Mesenchymal stem cell (in vitro differentiated cells and primary cell): ENCODE results near the gene ZNF492.

Source experiments
- DNase-seq: peaks from one replicate; pipeline ENCODE4 v3.0.0-alpha.2; 2013
- H2AFZ ChIP-seq: one replicate; pipeline ENCODE4 v1.6.1; 2013; ENCODE audit warnings: low read depth, mild to moderate bottlenecking, control low read depth, inconsistent platforms, low read length, moderate library complexity
- H2AK5ac ChIP-seq: 2 replicates; pipeline ENCODE4 v1.6.1; 2013; ENCODE audit warnings: low read length, moderate library complexity, mild to moderate bottlenecking, inconsistent platforms; ENCODE audit not compliant: severe bottlenecking
- H2BK120ac ChIP-seq: one replicate; pipeline ENCODE4 v1.6.1; 2013; ENCODE audit warnings: low read depth, mild to moderate bottlenecking, inconsistent platforms, low read length, moderate library complexity
- H2BK12ac ChIP-seq, 2 experiments: one replicate each; pipeline ENCODE4 v1.6.1; 2013; ENCODE audit warnings: inconsistent platforms in 2 of 2, low read length in 2 of 2, mild to moderate bottlenecking in 2 of 2, moderate library complexity in 2 of 2, control low read depth in 1 of 2
- H2BK15ac ChIP-seq: one replicate; pipeline ENCODE4 v1.6.1; 2013; ENCODE audit warnings: mild to moderate bottlenecking, low read depth, inconsistent platforms; ENCODE audit not compliant: poor library complexity, severe bottlenecking
- H2BK5ac ChIP-seq: 2 replicates; pipeline ENCODE4 v1.6.1; 2013; ENCODE audit warnings: low read depth, mild to moderate bottlenecking, low read length, control low read depth, inconsistent platforms; ENCODE audit not compliant: poor library complexity, severe bottlenecking
- H3K14ac ChIP-seq, 2 experiments: one replicate each; pipeline ENCODE4 v1.6.1; 2013; ENCODE audit warnings: inconsistent platforms in 2 of 2, low read length in 2 of 2, control low read depth in 1 of 2, mild to moderate bottlenecking in 1 of 2, moderate library complexity in 1 of 2
- H3K18ac ChIP-seq, 2 experiments: one replicate each; pipeline ENCODE4 v1.6.1; 2013; ENCODE audit warnings: inconsistent platforms in 2 of 2, low read length in 2 of 2, control low read depth in 1 of 2, low read depth in 1 of 2, mild to moderate bottlenecking in 1 of 2
- H3K23ac ChIP-seq, 2 experiments: one replicate each; pipeline ENCODE4 v1.6.1; 2013; ENCODE audit warnings: inconsistent platforms in 2 of 2, low read length in 2 of 2, mild to moderate bottlenecking in 2 of 2, moderate library complexity in 2 of 2, control low read depth in 1 of 2
- H3K27ac ChIP-seq: 2 replicates; pipeline ENCODE4 v1.5.1; 2013; ENCODE audit warnings: mild to moderate bottlenecking, moderate library complexity, low read length, control low read depth, inconsistent platforms; ENCODE audit not compliant: poor library complexity, severe bottlenecking
- H3K27me3 ChIP-seq, 2 experiments: 2 replicates each; pipeline versions ENCODE4 v1.6.1 to v1.7.0; 2013; ENCODE audit warnings: low read length in 2 of 2, mild to moderate bottlenecking in 2 of 2, moderate library complexity in 2 of 2, control low read depth in 1 of 2, inconsistent platforms in 1 of 2; ENCODE audit not compliant: control insufficient read depth in 1 of 2, insufficient read depth in 1 of 2
- H3K36me3 ChIP-seq, 2 experiments: 2 replicates each; pipeline versions ENCODE4 v1.6.1 to v1.7.0; 2013; ENCODE audit warnings: low read length in 2 of 2, control low read depth in 1 of 2, inconsistent platforms in 1 of 2, low read depth in 1 of 2, mild to moderate bottlenecking in 1 of 2; ENCODE audit not compliant: insufficient read depth in 2 of 2, control insufficient read depth in 1 of 2
- H3K4ac ChIP-seq, 2 experiments: one replicate each; pipeline ENCODE4 v1.6.1; 2013; ENCODE audit warnings: inconsistent platforms in 2 of 2, low read length in 2 of 2, mild to moderate bottlenecking in 2 of 2, moderate library complexity in 2 of 2, control low read depth in 1 of 2, low read depth in 1 of 2
- H3K4me1 ChIP-seq: 2 replicates; pipeline ENCODE4 v1.6.1; 2013; ENCODE audit warnings: low read depth, low read length, control low read depth; ENCODE audit not compliant: control insufficient read depth, insufficient read depth
- H3K4me2 ChIP-seq: 2 replicates; pipeline ENCODE4 v1.6.1; 2013; ENCODE audit warnings: low read length, mild to moderate bottlenecking, inconsistent platforms; ENCODE audit not compliant: poor library complexity, severe bottlenecking
- H3K4me3 ChIP-seq, 2 experiments: 2 replicates each; pipeline versions ENCODE4 v1.5.1 to v1.7.0; 2013; ENCODE audit warnings: low read length in 2 of 2, mild to moderate bottlenecking in 2 of 2, control low read depth in 1 of 2, low read depth in 1 of 2; ENCODE audit not compliant: insufficient read depth in 1 of 2
- H3K79me1 ChIP-seq: replicated peaks from 2 replicates; pipeline ENCODE4 v1.6.1; 2013; ENCODE audit warnings: mild to moderate bottlenecking, control low read depth, low read length, inconsistent platforms; ENCODE audit not compliant: poor library complexity, severe bottlenecking
- H3K9ac ChIP-seq: 2 replicates; pipeline ENCODE4 v1.7.0; 2013; ENCODE audit warnings: mild to moderate bottlenecking, low read length, moderate library complexity
- H3K9me3 ChIP-seq: 2 replicates; pipeline ENCODE4 v1.7.0; 2013; ENCODE audit warnings: mild to moderate bottlenecking, low read length; ENCODE audit not compliant: control insufficient read depth
- H4K8ac ChIP-seq: one replicate; pipeline ENCODE4 v1.6.1; 2013; ENCODE audit warnings: inconsistent platforms, mild to moderate bottlenecking, low read length, moderate library complexity
- H4K91ac ChIP-seq: one replicate; pipeline ENCODE4 v1.6.1; 2013; ENCODE audit warnings: mild to moderate bottlenecking, low read length, inconsistent platforms
- WGBS: methylation state at CpG from one replicate; pipeline ENCODE4 v1.1.7; 2013; ENCODE audit warnings: mixed read lengths; 5-methylcytosine and 5-hydroxymethylcytosine counted together

ZNF492 gene

DNA sequence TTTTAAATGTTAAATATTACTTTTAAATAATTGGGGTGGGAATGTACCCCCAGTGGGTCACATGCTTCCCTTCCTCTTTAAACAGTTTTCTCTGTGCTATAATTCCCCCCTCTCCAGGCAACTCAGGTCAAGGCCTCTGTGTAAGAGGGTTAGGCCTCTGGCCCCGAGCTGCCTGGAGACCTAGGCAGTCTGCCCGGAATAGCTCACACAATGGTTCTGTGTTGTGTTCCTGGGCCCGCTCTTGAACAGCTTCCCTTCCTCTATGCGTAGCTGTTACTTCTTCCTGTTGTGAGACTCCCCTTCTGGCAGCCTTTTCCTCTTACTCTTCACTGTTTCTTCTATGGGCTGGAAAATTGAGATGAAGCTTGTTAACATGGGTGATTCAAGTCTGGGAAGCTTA, 14.8 kb upstream of the ZNF492 start:
- no peak overlapping the region for H2BK15ac ChIP-seq
- H3K4me1 ChIP-seq: no peaks in the 10 kb centered on the region
- H3K4me3 ChIP-seq: no peak overlapping the region
- no peak overlapping the region for H3K4me2 ChIP-seq
- H3K36me3 ChIP-seq: no peaks in the 10 kb centered on the region
- no peak overlapping the region for H2AFZ ChIP-seq
- peaks cover 16% of the 10 kb centered on the region for H3K9me3 ChIP-seq
- H3K14ac ChIP-seq: no peak overlapping the region
- no peak overlapping the region for H3K23ac ChIP-seq
- no peak overlapping the region for H3K27ac ChIP-seq
- no peak for DNase-seq
- no peak overlapping the region for H3K4ac ChIP-seq
- H2BK5ac ChIP-seq: no peak overlapping the region
- H4K8ac ChIP-seq: no peak overlapping the region
- H2AK5ac ChIP-seq: no peak overlapping the region
- H3K18ac ChIP-seq: no peak overlapping the region
- no peaks in the 10 kb centered on the region for H3K79me1 ChIP-seq
- H3K27me3 ChIP-seq: no peaks in the 10 kb centered on the region
- WGBS: 73% methylated on average over 2 of the region's 4 CpGs
- no peak overlapping the region for H3K9ac ChIP-seq
- no peak overlapping the region for H2BK12ac ChIP-seq
- H2BK120ac ChIP-seq: no peak overlapping the region
- no peak overlapping the region for H4K91ac ChIP-seq

DNA sequence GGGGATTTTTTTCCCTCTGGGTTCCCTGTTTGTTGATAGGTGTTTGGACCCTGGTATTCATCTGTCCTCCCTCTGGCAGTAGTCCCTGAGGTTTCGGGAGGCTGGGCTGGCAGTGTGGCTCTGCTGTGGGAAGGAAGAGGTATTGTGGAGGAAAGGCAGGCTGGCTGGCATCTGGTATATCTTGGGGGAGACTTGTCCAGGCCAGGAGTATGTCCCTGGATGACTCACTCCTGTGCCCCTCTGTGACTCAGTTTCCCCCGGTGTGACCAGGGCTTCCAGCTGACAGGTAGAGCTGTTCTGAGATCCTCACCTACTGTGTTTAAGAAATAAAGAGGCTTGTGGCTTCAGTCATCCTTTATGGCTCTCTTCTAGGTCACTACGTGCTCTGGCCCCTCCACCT, 14.2 kb upstream of the ZNF492 start:
- no peak for DNase-seq
- no peak overlapping the region for H3K9ac ChIP-seq
- H2AFZ ChIP-seq: no peak overlapping the region
- no peak overlapping the region for H2BK12ac ChIP-seq
- H4K8ac ChIP-seq: no peak overlapping the region
- no peaks in the 10 kb centered on the region for H3K79me1 ChIP-seq
- 61% methylated on average over 3 of the region's 3 CpGs for WGBS
- no peaks in the 10 kb centered on the region for H3K27me3 ChIP-seq
- no peak overlapping the region for H2BK120ac ChIP-seq
- no peak overlapping the region for H3K23ac ChIP-seq
- no peak overlapping the region for H2AK5ac ChIP-seq
- H2BK5ac ChIP-seq: no peak overlapping the region
- H3K36me3 ChIP-seq: no peaks in the 10 kb centered on the region
- no peak overlapping the region for H3K4me2 ChIP-seq
- H4K91ac ChIP-seq: no peak overlapping the region
- no peak overlapping the region for H2BK15ac ChIP-seq
- no peak overlapping the region for H3K4me3 ChIP-seq
- H3K4ac ChIP-seq: no peak overlapping the region
- no peak overlapping the region for H3K18ac ChIP-seq
- H3K9me3 ChIP-seq: peaks cover 21% of the 10 kb centered on the region
- no peak overlapping the region for H3K27ac ChIP-seq
- H3K14ac ChIP-seq: no peak overlapping the region
- no peaks in the 10 kb centered on the region for H3K4me1 ChIP-seq

GRCh38 chr19:22620401-22620800, 13.7 kb upstream of the ZNF492 start:
- H3K27me3 ChIP-seq: no peaks in the 10 kb centered on the region
- no peak overlapping the region for H3K18ac ChIP-seq
- no peak overlapping the region for H3K4me3 ChIP-seq
- no peak overlapping the region for H4K91ac ChIP-seq
- H3K23ac ChIP-seq: no peak overlapping the region
- H2BK5ac ChIP-seq: no peak overlapping the region
- no peak overlapping the region for H2AFZ ChIP-seq
- no peaks in the 10 kb centered on the region for H3K36me3 ChIP-seq
- no peak overlapping the region for H3K9ac ChIP-seq
- H3K4ac ChIP-seq: no peak overlapping the region
- H3K79me1 ChIP-seq: no peaks in the 10 kb centered on the region
- H3K9me3 ChIP-seq: peaks cover 19% of the 10 kb centered on the region
- no peak overlapping the region for H2AK5ac ChIP-seq
- no peak overlapping the region for H3K14ac ChIP-seq
- no peak overlapping the region for H4K8ac ChIP-seq
- H2BK15ac ChIP-seq: no peak overlapping the region
- no peak for DNase-seq
- 80% methylated on average over 6 of the region's 6 CpGs for WGBS
- no peak overlapping the region for H3K4me2 ChIP-seq
- no peak overlapping the region for H2BK12ac ChIP-seq
- H3K27ac ChIP-seq: no peak overlapping the region
- no peak overlapping the region for H2BK120ac ChIP-seq
- H3K4me1 ChIP-seq: no peaks in the 10 kb centered on the region

GRCh38 chr19:22620912-22621311, 13.2 kb upstream of the ZNF492 start:
- Histone ChIP-seq H3K4me2 (no peak overlapping the region), H4K91ac (no peak overlapping the region), H3K23ac (no peak overlapping the region), H2BK15ac (no peak overlapping the region), H3K27me3 (no peaks in the 10 kb centered on the region), H4K8ac (no peak overlapping the region), H3K4ac (no peak overlapping the region), H2AK5ac (no peak overlapping the region), H3K79me1 (no peaks in the 10 kb centered on the region), H3K14ac (no peak overlapping the region), H3K9me3 (peaks cover 19% of the 10 kb centered on the region), H2BK12ac (no peak overlapping the region), H3K27ac (no peak overlapping the region), H3K18ac (no peak overlapping the region), H3K4me3 (no peak overlapping the region), H2BK5ac (no peak overlapping the region), H3K9ac (no peak overlapping the region), H2BK120ac (no peak overlapping the region), H3K4me1 (no peaks in the 10 kb centered on the region), H3K36me3 (no peaks in the 10 kb centered on the region), H2AFZ (no peak overlapping the region)
- no peak for DNase-seq
- no CpG with 5 or more reads among the region's 1 CpG for WGBS
